GM18858 (cell line): ENCODE results near the gene APH1A.
"Not testable (repeated sequence)": the region's sequence is repeated elsewhere in the genome, so short reads cannot be mapped to it uniquely, and the experiment has no call there.

Experiments
- ATAC-seq: cut with Tn5 transposase; IDR thresholded peaks from one replicate; pipeline ENCODE4 v1.9.1; 2021; ENCODE audit not compliant: unreplicated experiment

APH1A gene

GRCh38 chr1:150268705-150269403, at the start of gene APH1A:
Gene APH1A (minus strand): TSS chr1:150269016. CDS start chr1:150268810, 206 bp downstream.
- ATAC-seq = peak; percentile 59

GRCh38 chr1:150314691-150315090, 45.9 kb upstream of the APH1A start:
- not testable (repeated sequence) for ATAC-seq

- ATAC-seq = no peak
These were observed 42.9 kb upstream of the APH1A start for GRCh38 chr1:150311762-150312161.

- ATAC-seq = no peak
These were observed 41.1 kb upstream of the APH1A start for GRCh38 chr1:150309758-150310508.

GRCh38 chr1:150308585-150308984, 39.8 kb upstream of the APH1A start:
- ATAC-seq = not testable (repeated sequence)

- ATAC-seq = no peak
These were observed 34.1 kb upstream of the APH1A start for GRCh38 chr1:150302902-150303301.

GRCh38 chr1:150302338-150302737, 33.5 kb upstream of the APH1A start:
- ATAC-seq = no peak

- ATAC-seq = no peak
These were observed 30.9 kb upstream of the APH1A start for GRCh38 chr1:150299716-150300115.

GRCh38 chr1:150295476-150295875, 26.7 kb upstream of the APH1A start:
- no peak for ATAC-seq

GRCh38 chr1:150293433-150294253, 24.8 kb upstream of the APH1A start, which contains the start of gene MRPS21:
Gene MRPS21 (plus strand): TSS chr1:150293861. CDS start chr1:150294367, 506 bp downstream.
- ATAC-seq = peak; percentile 94

- ATAC-seq = no peak
These were observed 20.0 kb upstream of the APH1A start for GRCh38 chr1:150288822-150289221.

GRCh38 chr1:150288382-150288781, 19.6 kb upstream of the APH1A start:
- ATAC-seq = no peak

- no peak for ATAC-seq
These were observed 14.4 kb upstream of the APH1A start for GRCh38 chr1:150283260-150283659.

GRCh38 chr1:150282558-150282958, 13.7 kb upstream of the APH1A start:
- no peak for ATAC-seq

- ATAC-seq = no peak
These were observed 13.1 kb upstream of the APH1A start, which contains the start of gene CIART for GRCh38 chr1:150281758-150282557. Gene CIART (plus strand): TSS chr1:150282554. CDS start chr1:150283268, 714 bp downstream.

- ATAC-seq = no peak
These were observed 12.5 kb upstream of the APH1A start for GRCh38 chr1:150281221-150281757.

- no peak for ATAC-seq
These were observed 11.4 kb upstream of the APH1A start for GRCh38 chr1:150280138-150280707.

- ATAC-seq = no peak
These were observed 4.5 kb upstream of the APH1A start for GRCh38 chr1:150273311-150273710.

GRCh38 chr1:150271291-150271959, 2.6 kb upstream of the APH1A start:
- ATAC-seq = no peak
